Stimulated activated memory B cell treated with anti-CD40 and anti-IgM and Interleukin-4, amounts not matched to agents 10 μg/mL and 1 μg/mL and 100 μg/mL, for 72 hours (primary cell): Measurements from ENCODE around the gene PLA2G4F.

ENCODE experiments used
- ATAC-seq: fragments of 150-1000 bp; cut with Tn5 transposase; 2 replicates; pipeline ENCODE4 v1.10.0; 2021
- H3K27ac Mint-ChIP-seq: one replicate; pipeline ENCODE4 v1.8.0; 2022; ENCODE audit warnings: mild to moderate bottlenecking, mixed read lengths
- H3K27me3 Mint-ChIP-seq: one replicate; pipeline ENCODE4 v1.8.0; 2022; ENCODE audit warnings: mixed read lengths
- H3K36me3 Mint-ChIP-seq: one replicate; pipeline ENCODE4 v1.8.0; 2022; ENCODE audit warnings: mixed read lengths
- H3K4me1 Mint-ChIP-seq: one replicate; pipeline ENCODE4 v1.8.0; 2022; ENCODE audit warnings: mixed read lengths
- H3K4me3 Mint-ChIP-seq: one replicate; pipeline ENCODE4 v1.8.0; 2022; ENCODE audit warnings: mild to moderate bottlenecking, moderate library complexity, mixed read lengths
- H3K9me3 Mint-ChIP-seq: one replicate; pipeline ENCODE4 v1.8.0; 2022; ENCODE audit warnings: mixed read lengths

PLA2G4F gene

DNA sequence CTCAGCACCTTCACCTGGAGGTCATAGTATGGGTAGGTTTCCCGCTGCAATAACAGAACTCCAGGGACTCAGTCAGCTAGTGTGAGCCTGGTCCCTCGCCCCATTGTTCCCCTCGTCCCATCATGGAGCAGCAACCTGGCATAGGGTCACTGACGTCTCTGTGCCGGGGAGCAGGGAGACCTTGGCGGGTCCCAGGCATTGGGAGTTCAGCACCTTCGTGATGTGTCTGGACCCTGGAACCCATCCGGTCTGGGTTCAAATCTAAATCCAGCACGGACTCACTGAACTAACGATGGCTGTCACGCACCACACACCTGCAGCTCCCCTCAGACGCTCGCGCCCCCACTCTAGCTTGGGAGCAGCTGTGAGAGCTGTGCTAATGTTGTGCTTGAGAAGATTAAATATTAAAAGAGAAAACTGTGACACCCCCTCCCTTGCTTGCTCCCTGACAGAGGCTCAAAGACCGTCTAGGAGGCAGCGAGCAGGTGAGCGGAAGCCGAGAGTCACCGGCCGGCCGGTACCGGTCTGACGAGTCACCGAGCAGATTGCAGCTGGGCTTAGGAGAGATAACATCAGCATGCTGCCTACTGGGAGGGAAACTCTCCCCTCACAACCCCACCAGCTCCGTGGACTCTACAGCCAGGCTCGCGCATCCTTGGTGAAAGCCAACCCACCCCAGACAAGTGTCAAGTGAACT, 742 bp downstream of the PLA2G4F start:
- Mint-ChIP-seq H3K4me3 (no peak overlapping the region), H3K27me3 (no peaks in the 10 kb centered on the region), H3K4me1 (no peaks in the 10 kb centered on the region), H3K36me3 (peaks cover 18% of the 10 kb centered on the region), H3K27ac (no peak overlapping the region), H3K9me3 (no peaks in the 10 kb centered on the region)
- ATAC-seq = no peak

DNA sequence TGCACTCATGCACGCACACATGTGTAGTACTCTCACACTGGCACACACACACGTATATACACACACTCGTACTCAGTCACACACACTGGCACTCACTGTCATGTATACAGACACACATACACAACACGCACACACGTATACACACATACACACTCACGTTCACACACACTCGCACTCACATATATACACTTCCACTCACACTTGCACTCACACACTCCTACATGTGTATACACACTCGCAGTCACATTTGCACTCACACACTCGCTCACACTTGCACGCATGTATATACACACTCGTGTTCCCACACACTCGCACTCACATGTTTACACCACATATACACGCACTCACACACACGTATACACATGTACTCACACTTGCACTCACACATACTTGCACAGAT, 1.5 kb downstream of the PLA2G4F start:
- no peak for ATAC-seq
- H3K27ac Mint-ChIP-seq = no peak overlapping the region
- H3K36me3 Mint-ChIP-seq = peaks cover 16% of the 10 kb centered on the region
- no peaks in the 10 kb centered on the region for H3K4me1 Mint-ChIP-seq
- no peak overlapping the region for H3K4me3 Mint-ChIP-seq
- no peaks in the 10 kb centered on the region for H3K27me3 Mint-ChIP-seq
- H3K9me3 Mint-ChIP-seq = no peaks in the 10 kb centered on the region

DNA sequence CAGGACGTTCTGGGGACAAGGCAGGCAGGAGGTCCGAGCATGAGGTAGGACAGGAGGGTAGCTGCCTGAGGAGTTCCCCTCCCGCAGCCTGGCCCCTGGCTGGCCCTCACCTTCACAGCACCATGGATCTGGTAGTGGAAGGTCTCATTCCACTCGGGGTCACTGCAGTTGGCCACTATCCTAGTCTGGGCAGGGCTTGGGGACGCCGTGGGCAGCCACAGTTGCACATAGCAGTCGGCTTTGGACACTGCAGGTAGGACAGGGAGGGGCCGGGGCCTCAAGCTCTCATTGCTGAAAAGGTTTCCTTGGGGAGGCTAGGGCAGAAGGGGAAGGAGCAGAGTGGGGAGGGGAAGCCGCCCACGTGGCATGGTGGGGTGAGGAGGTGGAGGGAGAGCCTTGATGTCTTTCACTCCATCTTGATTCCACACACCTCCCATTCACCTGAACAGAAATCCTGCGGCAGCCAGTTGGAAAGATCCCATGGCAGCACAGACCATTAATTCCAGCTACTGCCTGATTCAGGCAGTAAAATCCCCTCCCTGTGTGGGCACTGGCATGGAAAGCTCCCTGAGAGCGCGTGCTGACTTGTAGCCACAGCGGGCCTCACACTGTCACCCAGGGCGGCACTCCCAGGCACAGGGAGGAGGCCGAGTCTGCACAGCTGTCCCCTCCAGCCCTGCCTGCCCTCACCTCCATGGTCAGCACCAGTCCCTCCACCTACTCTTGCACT, 2.1 kb downstream of the PLA2G4F start:
- ATAC-seq = no peak

DNA sequence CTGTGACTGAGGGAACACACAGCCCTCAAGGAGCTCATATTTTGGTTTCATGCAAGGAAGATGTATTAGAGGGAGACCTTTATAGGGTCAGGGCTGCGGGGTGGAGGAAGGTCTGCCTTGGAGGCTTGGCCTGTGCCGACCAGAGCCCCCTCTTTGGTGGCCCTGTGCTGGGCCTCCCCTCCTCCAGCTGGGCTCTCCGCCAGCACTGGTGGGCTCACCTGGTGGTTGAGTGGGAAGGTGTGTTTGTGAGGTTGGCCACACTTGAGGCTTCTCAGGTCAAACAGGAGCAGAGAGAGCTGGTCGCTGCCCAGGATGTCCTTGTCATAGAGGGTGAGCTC, 2.6 kb downstream of the PLA2G4F start:
- H3K27ac Mint-ChIP-seq = no peak overlapping the region
- no peaks in the 10 kb centered on the region for H3K27me3 Mint-ChIP-seq
- no peak overlapping the region for H3K4me3 Mint-ChIP-seq
- peaks cover 5% of the 10 kb centered on the region for H3K36me3 Mint-ChIP-seq
- H3K4me1 Mint-ChIP-seq = no peaks in the 10 kb centered on the region
- ATAC-seq = no peak
- no peaks in the 10 kb centered on the region for H3K9me3 Mint-ChIP-seq

More for the DNA sequence above, 2.1 kb downstream of the PLA2G4F start:
- Mint-ChIP-seq H3K4me1 (no peaks in the 10 kb centered on the region), H3K27ac (no peak overlapping the region), H3K4me3 (no peak overlapping the region), H3K27me3 (no peaks in the 10 kb centered on the region), H3K36me3 (peaks cover 10% of the 10 kb centered on the region), H3K9me3 (no peaks in the 10 kb centered on the region)

DNA sequence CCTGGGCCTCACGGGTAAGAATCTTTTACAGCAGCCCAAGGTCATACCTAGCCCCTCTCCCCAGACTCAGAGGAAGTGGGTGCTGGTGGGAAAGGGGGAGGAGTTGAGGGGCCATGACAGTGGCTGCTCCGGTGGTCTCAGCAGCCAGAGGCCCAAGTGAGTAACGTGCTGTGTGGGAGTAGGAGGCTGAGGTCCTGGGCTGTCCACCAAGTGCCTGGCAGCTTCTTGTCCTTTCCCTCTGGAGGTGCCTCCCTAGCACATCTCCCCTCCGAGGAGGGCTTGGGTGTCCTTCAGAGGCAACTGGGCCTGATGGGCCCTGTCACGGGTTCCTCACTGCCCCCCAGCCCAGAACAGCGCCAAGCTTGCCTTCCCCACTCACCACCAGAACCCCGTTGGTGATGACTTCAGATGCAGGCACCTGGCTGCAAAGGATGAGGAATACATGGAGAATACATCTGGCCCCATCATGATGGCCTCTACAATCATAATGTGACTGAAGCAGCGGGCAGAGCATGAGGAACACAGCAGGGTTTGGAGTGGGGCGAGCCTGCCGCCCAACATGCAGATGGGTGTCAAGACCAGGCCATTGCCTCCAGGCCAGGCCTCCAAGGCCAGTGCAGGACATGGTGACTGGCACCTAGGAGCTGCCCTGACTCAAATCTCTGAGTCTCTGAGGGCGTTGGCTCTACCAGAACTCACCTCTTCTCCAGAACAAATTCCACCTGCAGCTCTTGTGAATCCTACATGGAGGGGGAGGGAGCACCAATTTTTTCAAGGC, 3.3 kb downstream of the PLA2G4F start:
- H3K27ac Mint-ChIP-seq = no peak overlapping the region
- H3K27me3 Mint-ChIP-seq = no peaks in the 10 kb centered on the region
- no peaks in the 10 kb centered on the region for H3K36me3 Mint-ChIP-seq
- no peak overlapping the region for H3K4me3 Mint-ChIP-seq
- no peak for ATAC-seq
- H3K4me1 Mint-ChIP-seq = no peaks in the 10 kb centered on the region
- no peaks in the 10 kb centered on the region for H3K9me3 Mint-ChIP-seq

DNA sequence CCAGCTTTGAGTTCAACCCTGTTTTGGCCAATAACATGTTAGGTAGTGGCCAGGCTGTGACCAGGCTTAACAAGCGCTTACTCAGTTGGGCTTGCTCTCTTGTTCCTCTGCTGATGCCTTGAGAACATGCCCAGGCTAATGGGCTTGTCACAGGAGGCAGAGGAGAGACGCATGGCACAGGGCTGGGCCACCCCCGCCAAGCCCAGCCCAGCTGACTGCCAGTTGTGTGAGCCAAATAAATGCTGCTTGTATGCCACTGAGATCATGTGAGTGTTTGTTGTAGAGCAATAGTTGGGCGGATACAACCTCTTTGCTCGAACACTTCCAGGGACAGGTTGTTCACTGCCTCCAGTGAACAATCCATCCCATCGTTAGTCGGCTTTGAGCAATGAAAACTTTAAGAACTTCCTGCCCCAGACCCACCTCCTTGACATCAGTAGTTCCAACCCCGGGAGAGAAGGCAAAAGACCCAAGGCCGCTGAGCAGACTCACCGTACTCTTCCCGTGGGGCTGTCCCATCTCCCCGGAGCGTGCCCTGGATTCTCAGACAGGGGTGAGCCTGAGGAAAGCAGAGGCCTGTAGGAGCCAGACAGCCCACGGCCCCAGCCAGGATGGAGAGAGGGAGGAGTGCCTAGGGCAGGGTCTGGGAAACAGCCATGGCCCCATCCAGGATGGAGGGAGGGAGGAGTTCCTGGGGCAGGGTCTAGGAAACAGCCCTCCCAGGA, 4.1 kb downstream of the PLA2G4F start:
- H3K36me3 Mint-ChIP-seq = no peaks in the 10 kb centered on the region
- no peak overlapping the region for H3K4me3 Mint-ChIP-seq
- no peak overlapping the region for H3K27ac Mint-ChIP-seq
- no peak for ATAC-seq
- H3K4me1 Mint-ChIP-seq = no peaks in the 10 kb centered on the region
- no peaks in the 10 kb centered on the region for H3K27me3 Mint-ChIP-seq
- no peaks in the 10 kb centered on the region for H3K9me3 Mint-ChIP-seq

DNA sequence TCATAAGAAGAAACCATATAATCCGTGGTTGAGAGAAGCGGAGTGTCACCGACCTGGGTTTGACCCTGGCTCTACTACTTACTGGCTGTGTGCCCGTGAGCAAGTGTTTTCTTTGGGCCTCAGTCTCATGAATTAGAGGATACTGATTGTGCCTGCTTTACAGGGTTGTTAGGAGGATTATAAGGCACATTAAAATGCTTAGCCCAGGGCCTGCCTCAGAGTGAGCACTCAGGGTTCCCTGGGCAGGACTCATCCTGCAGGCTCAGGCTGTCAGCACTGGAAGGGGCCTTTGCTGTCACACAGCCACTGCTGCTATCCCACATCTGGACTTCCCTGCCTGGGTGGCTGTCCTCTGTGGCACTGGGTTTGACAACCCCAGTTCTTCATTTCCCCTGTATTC, 4.7 kb downstream of the PLA2G4F start:
- Mint-ChIP-seq H3K36me3 (no peaks in the 10 kb centered on the region), H3K4me1 (no peaks in the 10 kb centered on the region), H3K27ac (no peak overlapping the region), H3K9me3 (no peaks in the 10 kb centered on the region), H3K27me3 (no peaks in the 10 kb centered on the region), H3K4me3 (no peak overlapping the region)
- ATAC-seq = no peak

DNA sequence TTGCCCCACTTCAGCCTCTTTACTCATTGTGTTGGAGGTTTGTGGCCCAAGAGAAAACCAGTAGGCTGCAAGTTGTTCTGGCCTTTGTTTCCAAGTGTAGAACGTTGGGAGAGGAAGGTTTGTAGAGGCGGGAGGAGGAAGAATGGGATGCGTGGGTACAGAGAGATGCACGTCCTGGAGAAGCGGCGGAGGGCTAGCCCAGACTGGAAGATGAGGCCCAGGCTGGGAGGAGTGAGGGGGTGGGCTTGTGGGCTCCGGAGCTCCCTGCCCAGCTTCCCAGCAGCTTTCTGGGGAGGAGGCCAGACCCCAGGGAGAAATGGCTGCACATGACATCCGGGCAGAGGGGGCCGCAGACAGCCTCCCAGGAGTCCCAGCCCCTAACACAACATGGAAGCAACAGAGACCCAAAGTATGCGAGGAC, 5.3 kb downstream of the PLA2G4F start:
- Mint-ChIP-seq H3K4me3 (no peak overlapping the region), H3K4me1 (no peaks in the 10 kb centered on the region), H3K27me3 (peaks cover under 1% of the 10 kb centered on the region), H3K9me3 (no peaks in the 10 kb centered on the region), H3K36me3 (no peaks in the 10 kb centered on the region), H3K27ac (no peak overlapping the region)
- ATAC-seq = no peak

DNA sequence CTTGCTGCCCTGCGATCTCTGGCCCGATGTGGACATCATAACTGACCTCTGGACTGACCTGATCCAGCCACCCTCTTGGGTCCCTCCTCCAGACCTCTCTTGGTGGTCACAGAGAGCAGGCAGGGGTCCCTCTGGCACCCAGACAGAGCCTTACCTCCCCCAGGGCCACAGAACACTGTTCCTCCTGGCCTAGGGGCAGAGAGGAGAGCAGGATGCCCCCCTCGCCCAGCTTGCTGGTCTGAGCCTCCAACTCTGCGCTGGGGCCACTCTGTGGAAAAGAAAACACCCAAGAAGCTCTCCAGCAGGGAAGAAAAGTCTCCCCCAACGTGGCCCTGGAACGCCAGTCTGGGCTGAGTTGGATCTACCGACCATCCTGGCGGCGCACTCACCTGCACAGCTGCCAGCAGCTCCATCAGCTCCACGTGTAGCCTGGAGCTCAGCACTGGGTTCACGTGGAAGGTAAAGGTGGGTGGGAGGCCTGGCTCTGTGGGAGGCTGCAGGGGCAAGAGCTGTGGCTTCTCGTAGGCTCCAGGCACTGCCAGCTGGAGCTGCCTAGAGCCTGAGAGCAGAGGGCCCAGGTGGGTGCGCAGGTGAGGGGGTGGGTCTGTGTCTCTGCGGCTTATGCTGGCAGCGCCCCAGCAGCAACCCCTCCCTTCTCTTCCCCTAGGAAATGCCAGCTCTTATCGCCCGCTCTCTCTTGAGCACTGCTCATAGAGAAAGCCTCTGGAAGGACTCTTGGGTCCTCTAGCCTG, 6.0 kb downstream of the PLA2G4F start:
- Mint-ChIP-seq H3K9me3 (no peaks in the 10 kb centered on the region), H3K36me3 (no peaks in the 10 kb centered on the region), H3K27ac (no peak overlapping the region), H3K27me3 (peaks cover 7% of the 10 kb centered on the region), H3K4me1 (no peaks in the 10 kb centered on the region), H3K4me3 (no peak overlapping the region)
- no peak for ATAC-seq

DNA sequence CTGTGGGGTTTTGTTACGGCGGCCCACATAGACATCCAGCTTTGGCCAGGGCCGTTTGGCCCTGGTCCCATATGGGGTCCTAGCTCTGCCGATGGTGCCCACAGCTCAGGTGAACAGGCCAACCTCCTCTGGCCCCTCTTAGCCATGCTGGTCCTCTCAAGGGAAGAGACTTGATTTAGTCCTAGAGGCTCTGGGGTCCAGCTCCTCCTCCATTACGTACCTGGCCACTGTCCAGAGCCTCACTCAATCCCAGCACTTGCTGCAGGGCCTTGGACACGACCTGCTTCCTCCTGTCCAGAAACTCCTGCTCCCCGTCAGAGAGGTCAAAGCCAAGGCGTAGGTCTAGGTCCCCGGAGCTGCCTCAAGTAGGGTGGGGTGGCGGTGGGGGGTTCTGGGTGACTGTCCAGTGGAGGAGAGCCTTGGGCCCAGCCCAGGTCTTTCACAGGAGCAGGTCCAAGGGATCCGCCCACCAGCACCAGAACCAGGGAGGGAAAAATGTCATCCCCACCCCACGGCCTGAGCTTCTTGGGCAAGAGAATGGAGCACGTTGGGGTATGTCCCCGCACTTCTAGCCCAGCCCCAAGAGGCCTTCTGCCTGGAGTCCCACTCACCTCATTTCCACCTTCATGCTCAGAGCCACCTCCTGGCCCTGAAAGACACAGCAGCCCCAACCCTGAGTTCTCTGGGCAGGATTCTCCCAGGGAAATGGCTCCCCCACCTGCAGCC, 6.8 kb downstream of the PLA2G4F start:
- no peak overlapping the region for H3K4me3 Mint-ChIP-seq
- no peaks in the 10 kb centered on the region for H3K4me1 Mint-ChIP-seq
- no peak overlapping the region for H3K27ac Mint-ChIP-seq
- ATAC-seq = no peak
- no peaks in the 10 kb centered on the region for H3K36me3 Mint-ChIP-seq
- H3K27me3 Mint-ChIP-seq = peaks cover 14% of the 10 kb centered on the region
- H3K9me3 Mint-ChIP-seq = no peaks in the 10 kb centered on the region

DNA sequence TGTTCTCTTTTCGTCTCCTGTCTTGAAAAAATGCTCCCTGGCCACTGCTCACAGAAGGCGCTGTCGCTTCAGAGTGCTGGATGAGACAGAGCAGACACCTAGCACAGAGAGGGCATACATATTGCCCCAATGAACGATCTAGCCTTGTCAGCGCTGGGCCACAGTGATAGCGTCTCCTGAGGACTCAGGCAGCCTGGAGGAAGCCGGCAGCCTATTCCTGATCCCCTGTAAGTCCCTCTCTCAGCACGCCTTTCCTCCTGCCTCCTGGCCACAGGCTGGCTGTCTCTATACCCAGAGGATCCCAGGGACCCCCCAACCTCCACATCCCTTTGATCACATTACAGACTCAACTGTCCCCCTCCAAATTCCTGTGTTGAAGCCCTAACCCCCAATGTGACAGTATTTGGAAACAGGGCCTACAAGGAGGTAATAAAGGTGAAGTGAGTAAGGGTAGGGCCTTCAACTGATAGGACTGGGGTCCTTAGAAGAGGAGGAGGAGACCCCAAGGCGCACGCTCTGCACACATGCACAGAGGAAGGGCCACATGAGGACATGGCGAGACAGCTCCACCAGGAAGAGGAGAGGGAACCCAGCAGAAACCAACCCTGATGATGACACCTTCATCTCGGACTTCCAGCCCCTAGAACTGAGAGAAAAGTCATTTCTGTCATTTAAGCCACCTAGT, 7.5 kb downstream of the PLA2G4F start:
- no peaks in the 10 kb centered on the region for H3K36me3 Mint-ChIP-seq
- peaks cover 17% of the 10 kb centered on the region for H3K27me3 Mint-ChIP-seq
- no peak overlapping the region for H3K27ac Mint-ChIP-seq
- no peak overlapping the region for H3K4me3 Mint-ChIP-seq
- ATAC-seq = no peak
- no peaks in the 10 kb centered on the region for H3K9me3 Mint-ChIP-seq
- H3K4me1 Mint-ChIP-seq = no peaks in the 10 kb centered on the region

DNA sequence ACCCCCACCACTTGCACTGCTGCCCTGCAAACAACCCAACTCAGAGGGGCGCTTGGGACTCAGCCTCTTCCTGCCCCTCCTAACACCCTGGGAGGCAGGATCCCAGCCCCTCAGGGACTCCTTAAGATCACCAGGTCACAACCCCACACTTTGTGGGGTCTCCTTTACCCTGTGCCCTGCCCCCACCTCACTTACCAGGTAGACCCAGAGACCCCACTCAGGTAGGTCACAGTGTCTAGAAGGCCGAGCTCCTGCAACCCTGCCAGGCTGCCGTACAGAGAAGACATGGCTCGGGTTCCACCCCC, 9.1 kb downstream of the PLA2G4F start:
- Mint-ChIP-seq H3K27me3 (peaks cover 17% of the 10 kb centered on the region), H3K4me3 (no peak overlapping the region), H3K9me3 (no peaks in the 10 kb centered on the region), H3K27ac (no peak overlapping the region), H3K4me1 (no peaks in the 10 kb centered on the region), H3K36me3 (no peaks in the 10 kb centered on the region)
- no peak for ATAC-seq

DNA sequence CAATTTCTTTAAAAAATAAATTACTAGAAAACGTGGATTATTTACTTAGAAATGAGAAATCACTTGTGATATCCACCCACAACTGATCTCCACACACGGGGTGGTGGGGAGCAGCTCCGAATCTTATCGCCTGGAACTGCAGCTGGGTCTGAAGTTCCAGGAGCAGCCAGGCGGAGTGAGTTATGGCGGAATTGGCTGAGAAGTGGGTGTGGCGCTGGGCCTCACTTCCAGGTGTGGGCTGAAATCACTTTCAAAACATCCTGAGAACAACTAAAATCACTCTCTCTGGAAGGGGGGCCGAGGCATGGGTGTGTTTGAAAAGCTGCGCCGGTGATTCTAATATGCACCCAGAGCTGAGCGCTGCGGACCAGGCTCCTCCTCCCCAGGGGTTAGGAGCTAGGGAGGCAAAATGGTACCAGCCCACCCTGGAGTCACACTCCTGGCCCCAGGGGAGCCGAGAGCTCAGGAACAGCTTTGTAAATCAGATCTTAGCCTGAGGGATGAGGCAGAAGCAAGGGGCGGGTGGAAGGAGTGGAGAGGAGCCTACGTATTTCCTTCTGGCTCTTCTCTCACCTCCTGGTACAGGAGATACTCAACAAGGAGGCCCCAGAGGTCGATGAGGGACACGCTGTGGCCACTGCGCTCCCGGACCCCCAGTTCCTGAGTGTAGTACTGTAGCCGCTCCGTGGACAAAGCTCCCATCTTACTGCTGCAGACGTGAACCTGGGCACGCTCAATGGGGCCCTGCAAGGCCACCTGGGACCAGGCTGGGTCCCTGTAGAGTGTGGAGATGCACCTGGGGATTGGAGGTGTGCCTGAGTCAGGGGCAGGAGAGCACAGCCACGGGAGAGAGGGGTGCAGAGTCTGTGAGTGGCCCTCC, 9.6 kb downstream of the PLA2G4F start:
- ATAC-seq = no peak
- Mint-ChIP-seq H3K36me3 (no peaks in the 10 kb centered on the region), H3K4me3 (no peak overlapping the region), H3K27me3 (peaks cover 17% of the 10 kb centered on the region), H3K4me1 (no peaks in the 10 kb centered on the region), H3K9me3 (no peaks in the 10 kb centered on the region), H3K27ac (no peak overlapping the region)
